Measurements from ENCODE around the gene KIR3DL2. TPM values are rescaled to one million over a fixed set of nuclear protein-coding genes. Genes with fewer than 3 reads are reported as not detected.
"Not testable (repeated sequence)": the region's sequence is repeated elsewhere in the genome, so short reads cannot be mapped to it uniquely, and the experiment has no call there.

KIR3DL2 gene
- total RNA-seq, 6 experiments from 2014 or later: not detected

GRCh38 chr19:54851353-54851752, 1.1 kb downstream of the KIR3DL2 start:
- Mint-ChIP-seq H3K9me3 (peaks cover 89% of the 10 kb centered on the region), H3K4me1 (ENCODE audit: low read depth) (no peaks in the 10 kb centered on the region), H3K27me3 (ENCODE audit: insufficient read depth) (peaks cover 1% of the 10 kb centered on the region; the same call in 1 of the 2 replicates), H3K4me3 (no peak overlapping the region), H3K36me3 (ENCODE audit: low read depth) (peaks cover 17% of the 10 kb centered on the region), H3K27ac (no peak overlapping the region)
- TF ChIP-seq, protein P1, sequence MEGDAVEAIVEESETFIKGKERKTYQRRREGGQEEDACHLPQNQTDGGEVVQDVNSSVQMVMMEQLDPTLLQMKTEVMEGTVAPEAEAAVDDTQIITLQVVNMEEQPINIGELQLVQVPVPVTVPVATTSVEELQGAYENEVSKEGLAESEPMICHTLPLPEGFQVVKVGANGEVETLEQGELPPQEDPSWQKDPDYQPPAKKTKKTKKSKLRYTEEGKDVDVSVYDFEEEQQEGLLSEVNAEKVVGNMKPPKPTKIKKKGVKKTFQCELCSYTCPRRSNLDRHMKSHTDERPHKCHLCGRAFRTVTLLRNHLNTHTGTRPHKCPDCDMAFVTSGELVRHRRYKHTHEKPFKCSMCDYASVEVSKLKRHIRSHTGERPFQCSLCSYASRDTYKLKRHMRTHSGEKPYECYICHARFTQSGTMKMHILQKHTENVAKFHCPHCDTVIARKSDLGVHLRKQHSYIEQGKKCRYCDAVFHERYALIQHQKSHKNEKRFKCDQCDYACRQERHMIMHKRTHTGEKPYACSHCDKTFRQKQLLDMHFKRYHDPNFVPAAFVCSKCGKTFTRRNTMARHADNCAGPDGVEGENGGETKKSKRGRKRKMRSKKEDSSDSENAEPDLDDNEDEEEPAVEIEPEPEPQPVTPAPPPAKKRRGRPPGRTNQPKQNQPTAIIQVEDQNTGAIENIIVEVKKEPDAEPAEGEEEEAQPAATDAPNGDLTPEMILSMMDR (IDR thresholded peaks at IDR 0.05): no peak
- DNase-seq: no peak

GRCh38 chr19:54855241-54855640, 5.0 kb downstream of the KIR3DL2 start:
- DNase-seq; H3K4me3 Mint-ChIP-seq; H3K36me3 Mint-ChIP-seq (ENCODE audit: low read depth); H3K27me3 Mint-ChIP-seq (ENCODE audit: insufficient read depth); H3K4me1 Mint-ChIP-seq (ENCODE audit: low read depth); H3K27ac Mint-ChIP-seq: not testable (repeated sequence)
- peaks cover 79% of the 10 kb centered on the region for H3K9me3 Mint-ChIP-seq

DNA sequence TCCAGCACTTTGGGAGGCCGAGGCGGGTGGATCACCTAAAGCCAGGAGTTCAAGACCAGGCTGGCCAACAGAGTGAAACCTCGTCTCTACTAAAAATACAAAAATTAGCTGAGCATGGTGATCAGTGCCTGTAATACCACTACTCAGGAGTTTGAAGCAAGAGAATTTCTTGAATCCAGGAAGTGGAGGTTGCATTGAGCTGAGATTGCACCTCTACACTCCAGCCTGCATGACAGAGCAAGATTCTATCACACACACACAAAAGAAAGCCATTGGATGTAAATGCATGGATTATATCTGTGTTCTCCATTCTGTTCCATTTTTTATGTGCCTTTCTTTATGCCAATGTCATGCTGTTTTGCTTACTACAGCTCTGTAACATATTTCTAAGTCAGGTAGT, 8.2 kb downstream of the KIR3DL2 start:
- H3K4me3 Mint-ChIP-seq; H3K27ac Mint-ChIP-seq; H3K36me3 Mint-ChIP-seq (ENCODE audit: low read depth); H3K27me3 Mint-ChIP-seq (ENCODE audit: insufficient read depth); H3K4me1 Mint-ChIP-seq (ENCODE audit: low read depth); DNase-seq: not testable (repeated sequence)
- peaks cover 68% of the 10 kb centered on the region for H3K9me3 Mint-ChIP-seq

GRCh38 chr19:54859421-54859820, 9.2 kb downstream of the KIR3DL2 start:
- not testable (repeated sequence) for H3K4me3 Mint-ChIP-seq; H3K4me1 Mint-ChIP-seq (ENCODE audit: low read depth); H3K36me3 Mint-ChIP-seq (ENCODE audit: low read depth); H3K27me3 Mint-ChIP-seq (ENCODE audit: insufficient read depth); DNase-seq; H3K27ac Mint-ChIP-seq
- H3K9me3 Mint-ChIP-seq: peaks cover 61% of the 10 kb centered on the region

DNA sequence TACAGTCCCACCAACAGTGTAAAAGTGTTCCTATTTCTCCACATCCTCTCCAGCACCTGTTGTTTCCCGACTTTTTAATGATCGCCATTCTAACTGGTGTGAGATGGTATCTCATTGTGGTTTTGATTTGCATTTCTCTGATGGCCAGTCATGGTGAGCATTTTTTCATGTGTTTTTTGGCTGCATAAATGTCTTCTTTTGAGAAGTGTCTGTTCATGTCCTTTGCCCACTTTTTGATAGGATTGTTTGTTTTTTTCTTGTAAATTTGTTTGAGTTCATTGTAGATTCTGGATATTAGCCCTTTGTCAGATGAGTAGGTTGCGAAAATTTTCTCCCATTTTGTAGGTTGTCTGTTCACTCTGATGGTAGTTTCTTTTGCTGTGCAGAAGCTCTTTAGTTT, 13.2 kb downstream of the KIR3DL2 start:
- H3K9me3 Mint-ChIP-seq: peaks cover 57% of the 10 kb centered on the region
- H3K36me3 Mint-ChIP-seq (ENCODE audit: low read depth); H3K4me1 Mint-ChIP-seq (ENCODE audit: low read depth); H3K4me3 Mint-ChIP-seq; H3K27ac Mint-ChIP-seq; DNase-seq; H3K27me3 Mint-ChIP-seq (ENCODE audit: insufficient read depth): not testable (repeated sequence)

- DNase-seq: no peak
- no peaks in the 10 kb centered on the region; the same call in 1 of the 2 replicates for H3K27me3 Mint-ChIP-seq (ENCODE audit: insufficient read depth)
- H3K9me3 Mint-ChIP-seq: peaks cover 59% of the 10 kb centered on the region
- TF ChIP-seq, protein P1 (IDR thresholded peaks at IDR 0.05): no peak
- no peak overlapping the region for H3K27ac Mint-ChIP-seq
- peaks cover 14% of the 10 kb centered on the region for H3K36me3 Mint-ChIP-seq (ENCODE audit: low read depth)
- H3K4me3 Mint-ChIP-seq: no peak overlapping the region
- H3K4me1 Mint-ChIP-seq (ENCODE audit: low read depth): no peaks in the 10 kb centered on the region
These were observed 21.5 kb downstream of the KIR3DL2 start for GRCh38 chr19:54871696-54872095.

- Mint-ChIP-seq H3K36me3 (ENCODE audit: low read depth) (peaks cover 9% of the 10 kb centered on the region), H3K4me3 (no peak within 1 kb of the TSS), H3K27me3 (ENCODE audit: insufficient read depth) (no peaks in the 10 kb centered on the region), H3K9me3 (peaks cover 49% of the 10 kb centered on the region), H3K4me1 (ENCODE audit: low read depth) (no peaks in the 10 kb centered on the region), H3K27ac (no peak within 1 kb of the TSS)
- DNase-seq: no peak
- TF ChIP-seq, protein P1 (IDR thresholded peaks at IDR 0.05): no peak
These were observed 23.7 kb downstream of the KIR3DL2 start, which contains the start of gene FCAR for GRCh38 chr19:54873990-54874389. Gene FCAR (plus strand): TSS chr19:54874235. CDS start chr19:54874290, 55 bp downstream.

- Mint-ChIP-seq H3K36me3 (ENCODE audit: low read depth) (peaks cover 14% of the 10 kb centered on the region), H3K4me1 (ENCODE audit: low read depth) (no peaks in the 10 kb centered on the region), H3K27me3 (ENCODE audit: insufficient read depth) (no peaks in the 10 kb centered on the region), H3K9me3 (peaks cover 51% of the 10 kb centered on the region), H3K27ac (no peak overlapping the region), H3K4me3 (no peak overlapping the region)
- TF ChIP-seq, protein P1 (IDR thresholded peaks at IDR 0.05): no peak
- DNase-seq: no peak
These were observed 25.3 kb downstream of the KIR3DL2 start for GRCh38 chr19:54875506-54875905.

Measured in HFFc6 (cell line).